DMS53 treated with DMSO at 0.1 percent for 48 hours (cell line): Measurements from ENCODE around the gene GP2.

ENCODE experiments used
- DNase-seq: peaks from one replicate; lab custom pipeline; 2025; ENCODE audit not compliant: unreplicated experiment; lab: John Stamatoyannopoulos, UW

GP2 gene

DNA sequence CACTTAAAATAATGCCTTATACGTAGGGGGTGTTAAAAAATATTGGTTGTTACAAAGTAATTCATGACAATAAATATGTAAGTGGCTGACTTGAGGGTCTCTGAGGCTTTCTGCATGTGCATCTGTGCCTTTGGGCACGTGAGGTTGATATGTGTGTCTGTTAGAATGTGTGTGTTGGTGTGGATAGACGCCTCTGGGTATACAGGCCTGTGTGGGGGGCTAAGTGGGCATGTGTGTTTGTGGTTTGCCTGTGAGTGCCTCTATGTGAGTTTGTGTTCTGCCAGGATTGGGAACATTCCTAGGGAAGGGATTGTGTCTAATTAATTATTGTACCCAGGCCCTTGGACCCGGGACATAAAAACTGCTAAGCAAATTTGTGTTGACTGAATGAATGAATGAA is 19.0 kb downstream of the GP2 start:
- no peak for DNase-seq

DNA sequence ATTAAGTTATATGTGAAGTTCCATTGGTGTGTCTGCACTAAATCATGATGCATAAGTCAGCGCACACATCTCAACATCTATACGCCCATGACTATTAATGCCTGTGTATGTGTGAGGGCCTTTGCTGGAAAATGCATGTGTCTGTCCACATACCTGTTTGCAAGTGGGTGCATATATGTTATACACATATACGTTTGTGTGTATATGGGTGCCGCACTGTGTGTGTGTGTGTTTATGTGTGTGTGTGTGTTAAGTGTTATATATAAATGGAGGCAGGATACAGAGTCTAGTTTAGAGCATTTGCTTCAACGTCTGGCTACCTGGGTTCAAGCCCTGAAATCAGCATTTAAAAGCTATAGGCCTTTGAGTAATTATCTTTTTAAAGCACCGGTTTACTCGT is 19.5 kb downstream of the GP2 start:
- DNase-seq, result no peak

DNA sequence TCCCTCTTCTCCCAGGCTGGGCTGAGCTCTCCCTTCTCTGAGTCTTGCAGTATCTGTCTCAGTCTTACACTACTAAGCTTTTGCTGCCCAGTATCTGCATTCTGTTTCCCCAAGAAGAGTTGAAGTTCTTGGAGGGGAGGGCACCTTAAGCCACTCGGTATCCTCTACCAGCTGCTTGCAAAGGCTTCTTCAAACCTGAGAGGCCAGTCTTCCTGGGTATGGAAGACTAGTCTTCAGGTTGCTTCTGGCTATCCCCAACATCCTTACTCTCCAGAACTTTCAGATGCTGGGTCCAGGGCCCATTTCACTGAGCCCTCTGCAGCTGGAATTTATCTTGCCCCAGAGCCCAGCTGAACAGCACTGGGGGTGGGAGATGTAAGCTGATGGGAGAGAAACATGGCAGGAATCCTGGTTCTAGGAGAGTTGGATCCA is 20.1 kb downstream of the GP2 start:
- no peak for DNase-seq

DNA sequence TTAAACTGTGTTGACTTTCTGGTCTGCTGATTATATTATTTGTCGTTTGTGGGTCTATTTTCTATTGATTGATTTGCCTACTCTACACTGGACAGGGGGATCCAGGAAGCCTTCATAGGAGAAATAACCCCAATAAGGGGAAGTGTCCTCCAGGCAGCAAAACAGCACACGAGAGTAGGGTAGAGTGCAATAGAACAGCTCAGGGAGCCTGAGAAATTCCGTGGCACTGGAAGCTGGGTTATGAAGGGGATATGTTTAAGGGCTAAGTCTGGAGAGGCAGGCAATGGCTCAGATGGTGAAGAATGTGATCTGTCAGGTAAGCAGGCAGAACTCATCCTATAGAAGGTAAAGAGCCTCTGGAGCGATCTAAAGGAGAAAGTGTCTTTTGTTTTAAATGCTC is 20.9 kb downstream of the GP2 start:
- no peak for DNase-seq

DNA sequence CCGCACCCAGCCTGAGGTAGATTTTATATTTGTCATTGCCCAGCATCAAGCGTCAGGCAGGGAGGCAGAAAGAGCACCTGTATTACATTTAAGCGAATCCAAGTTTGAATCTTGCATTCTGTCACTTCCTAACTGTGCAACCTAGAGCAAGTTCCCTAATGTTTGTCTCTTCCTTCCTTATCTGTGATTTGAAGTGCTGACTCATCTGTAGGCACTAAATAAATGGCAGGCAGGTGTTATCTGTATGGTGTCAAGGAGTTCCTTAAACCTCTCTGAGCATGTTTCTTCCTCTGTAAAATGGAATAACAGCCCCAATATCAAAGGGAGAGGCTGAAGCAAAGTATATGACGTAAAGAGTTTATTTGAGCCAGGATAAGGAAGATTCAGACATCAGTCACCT is 24.3 kb downstream of the GP2 start:
- peak; percentile 2 for DNase-seq

DNA sequence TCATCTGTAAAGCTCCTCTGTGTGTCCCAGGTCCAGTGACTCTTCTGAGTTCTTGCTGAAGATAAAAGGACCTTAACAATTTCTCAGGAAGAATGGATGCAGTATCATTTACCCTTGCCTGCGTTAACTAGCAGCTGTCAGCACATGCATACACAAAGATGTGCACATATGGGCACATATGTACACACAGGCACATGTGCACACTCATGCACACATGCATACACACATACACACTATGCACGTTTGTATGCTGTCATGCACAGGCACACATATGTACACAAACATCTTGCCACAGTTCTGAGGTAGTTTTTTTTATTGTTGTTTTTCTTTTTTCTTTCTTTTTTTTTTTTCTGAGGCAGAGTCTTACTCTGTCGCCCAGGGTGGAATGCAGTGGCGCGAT is 24.9 kb downstream of the GP2 start:
- no peak for DNase-seq

DNA sequence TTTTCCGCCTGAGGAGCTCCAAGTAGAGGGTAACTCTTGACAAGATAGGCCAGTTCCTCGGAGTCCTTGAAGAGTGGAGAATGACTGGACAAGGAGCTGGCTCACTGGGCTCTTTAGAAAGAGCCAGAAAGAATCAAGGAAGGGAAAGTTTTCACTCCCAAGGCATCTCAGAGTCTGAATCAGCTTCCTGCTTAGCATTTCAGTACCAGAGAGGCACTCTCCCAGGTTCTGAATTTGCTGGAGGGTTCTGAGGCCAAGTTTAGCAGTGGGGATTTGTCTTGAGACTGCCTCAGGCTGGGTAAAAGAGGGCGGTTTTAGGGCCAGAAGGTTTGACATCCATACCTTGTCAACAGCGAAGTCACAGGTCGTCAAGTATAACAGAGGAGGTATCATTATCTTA is 25.5 kb downstream of the GP2 start:
- no peak for DNase-seq

DNA sequence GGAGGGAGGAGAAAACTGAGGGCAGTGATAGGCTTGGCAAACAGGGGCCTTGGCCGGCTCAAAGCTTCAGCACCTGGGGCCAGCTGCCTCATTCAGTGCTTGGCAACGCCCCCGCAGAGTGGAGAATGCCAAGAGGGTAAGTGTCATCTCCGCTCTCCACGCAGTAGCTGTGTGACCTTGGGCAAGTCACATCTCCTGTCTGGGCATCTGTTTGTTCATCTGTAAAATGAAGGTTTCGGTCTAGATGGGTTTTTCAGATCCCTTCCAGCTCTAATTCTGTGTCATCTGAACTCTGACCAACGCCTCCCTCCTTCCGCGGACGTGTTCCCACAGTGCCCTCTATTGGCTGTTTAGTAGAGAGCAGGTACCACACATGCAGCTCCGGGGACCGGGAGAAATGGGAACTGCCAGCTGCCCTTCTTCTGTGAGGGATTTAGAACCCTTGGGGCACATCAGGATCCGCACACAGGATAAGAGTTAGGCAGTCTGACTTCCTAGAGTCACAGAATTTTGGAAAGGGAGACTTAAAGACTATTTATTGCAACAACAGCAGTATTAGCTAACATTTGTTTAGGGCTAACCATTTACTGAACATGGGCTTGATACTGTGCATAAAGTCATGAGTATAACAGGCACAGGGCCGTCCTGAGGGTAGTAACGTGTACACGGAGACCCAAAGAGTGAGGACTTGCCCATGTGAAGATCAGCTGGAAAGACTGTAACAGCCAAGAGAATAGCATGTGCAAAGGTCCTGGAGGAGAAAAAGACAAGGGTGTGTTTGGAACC is 26.8 kb downstream of the GP2 start:
- peak; percentile 32 for DNase-seq

DNA sequence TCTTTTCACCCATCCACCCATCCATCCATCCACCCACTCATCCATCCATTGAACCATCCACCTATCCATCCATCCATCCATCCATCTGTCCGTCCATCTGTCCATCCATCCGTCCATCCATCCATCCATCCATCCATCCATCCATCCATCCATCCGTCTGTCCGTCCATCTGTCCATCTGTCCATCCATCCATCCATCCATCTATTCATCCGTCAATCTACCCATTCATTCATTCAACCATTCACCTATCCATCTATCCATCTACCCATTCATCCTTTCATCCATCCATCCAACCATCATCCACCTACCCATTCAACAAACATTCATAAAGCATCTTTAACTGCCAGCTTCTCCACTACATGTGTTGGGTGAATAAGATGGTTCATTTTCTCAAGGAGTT is 28.9 kb downstream of the GP2 start:
- DNase-seq, result no peak

DNA sequence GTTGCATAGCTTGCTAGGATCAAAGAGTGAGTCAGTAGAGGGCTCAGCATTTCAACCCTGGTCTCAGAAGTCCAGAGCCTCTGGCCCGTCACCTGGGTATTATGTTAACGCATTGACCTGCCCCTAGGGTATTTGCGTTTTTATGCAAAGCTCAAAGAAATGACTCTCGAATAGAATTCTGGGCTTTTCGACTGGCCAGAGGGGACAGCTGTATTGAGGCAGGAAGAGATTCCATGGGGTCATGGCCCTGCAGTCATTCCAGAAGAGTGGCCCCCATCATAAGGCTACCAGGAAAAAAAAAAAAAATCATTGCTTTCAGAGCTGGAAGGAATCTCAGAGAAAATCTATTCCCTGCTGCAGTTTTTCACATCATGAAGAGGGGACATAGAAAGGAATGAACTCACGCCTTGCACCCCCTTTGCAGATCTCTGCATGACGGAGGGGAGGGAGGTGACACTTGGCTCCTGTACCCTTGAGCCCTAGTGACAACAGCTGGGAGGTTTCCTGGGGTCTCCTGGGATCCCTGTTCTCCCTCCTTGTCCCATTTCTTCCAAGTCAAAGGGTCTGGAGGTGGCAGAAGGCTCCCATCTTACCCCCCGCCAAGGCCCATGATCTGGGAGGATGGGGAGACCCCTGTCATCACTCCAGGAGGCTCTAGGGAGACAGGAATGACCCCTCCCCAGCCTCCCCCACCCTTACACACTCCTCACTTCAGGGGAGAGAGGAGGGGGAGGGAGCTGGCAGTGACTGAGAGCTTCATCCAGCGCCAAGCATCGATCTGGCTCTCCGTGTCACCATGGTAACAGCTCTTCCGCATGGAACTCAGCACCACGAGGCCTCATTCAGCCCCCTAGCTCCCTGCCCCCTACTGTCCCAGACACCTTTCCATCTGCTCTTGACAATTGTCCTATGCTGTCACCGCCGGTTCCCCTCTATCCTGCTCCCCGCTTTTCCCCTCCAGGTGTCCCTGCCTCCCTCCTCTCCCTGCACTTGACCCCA is 35.8 kb downstream of the GP2 start:
- DNase-seq, result no peak

DNA sequence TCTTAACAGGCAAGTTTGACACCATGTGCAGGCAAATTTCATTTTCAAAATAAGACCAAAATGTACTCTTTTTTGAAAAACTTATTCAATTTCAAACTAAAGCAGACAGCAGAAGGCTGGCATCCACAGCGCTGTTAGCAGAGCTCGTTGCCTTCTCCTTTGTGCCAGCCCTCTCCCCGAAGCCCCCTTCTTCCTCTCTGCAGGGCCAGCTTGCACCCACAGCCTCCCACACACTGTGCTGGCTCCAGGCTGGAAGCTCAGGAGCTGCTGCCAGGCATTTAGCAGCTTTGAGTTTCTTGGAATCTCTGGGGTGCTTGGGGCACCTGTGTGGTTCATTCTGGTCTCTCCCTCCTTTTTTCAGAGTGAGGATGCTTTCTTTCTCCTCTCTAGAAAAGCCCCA is 37.7 kb downstream of the GP2 start:
- DNase-seq, result no peak

DNA sequence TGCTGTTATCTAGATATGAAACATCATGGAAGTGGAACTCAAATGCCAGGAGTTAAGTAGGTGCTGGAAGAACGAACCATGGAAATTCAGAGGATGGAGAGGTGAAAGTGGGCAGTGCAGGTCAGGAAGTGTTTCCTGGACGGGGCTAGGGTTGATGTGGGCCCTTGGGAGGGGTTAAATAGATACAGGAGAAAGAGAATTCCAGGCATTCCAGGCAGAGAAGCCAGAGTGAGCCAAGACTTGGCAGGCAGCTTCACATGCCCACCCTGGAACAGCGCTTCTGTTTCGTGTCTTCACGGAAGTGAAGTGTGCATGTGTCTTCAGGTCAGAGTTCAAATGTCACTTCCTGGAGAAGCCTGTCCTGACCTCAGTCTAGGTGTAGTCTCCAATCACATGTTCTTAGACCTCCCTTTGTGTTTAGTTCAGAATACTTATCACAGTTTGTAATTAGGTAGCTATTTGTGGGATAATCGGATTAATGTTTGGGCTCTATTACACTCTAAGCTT is 41.3 kb downstream of the GP2 start:
- no peak for DNase-seq

DNA sequence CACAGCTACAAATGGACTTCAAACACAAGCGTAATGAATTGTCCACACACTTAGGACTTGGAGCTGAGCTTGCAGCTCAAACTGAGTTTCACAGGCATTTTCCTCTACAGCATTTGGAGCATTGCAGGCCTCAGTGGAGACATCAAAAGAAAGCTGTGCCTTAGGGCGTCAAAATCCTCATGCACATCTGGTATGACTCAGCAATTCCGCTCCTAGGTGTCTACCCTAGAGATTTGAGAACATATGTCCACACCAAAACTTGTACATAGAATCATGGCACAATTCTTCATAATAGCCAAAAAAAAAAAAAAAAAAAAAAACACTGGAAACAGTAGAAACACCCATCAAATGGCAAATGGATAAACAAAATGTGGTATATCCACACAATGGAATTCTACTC is 47.1 kb downstream of the GP2 start:
- no peak for DNase-seq

DNA sequence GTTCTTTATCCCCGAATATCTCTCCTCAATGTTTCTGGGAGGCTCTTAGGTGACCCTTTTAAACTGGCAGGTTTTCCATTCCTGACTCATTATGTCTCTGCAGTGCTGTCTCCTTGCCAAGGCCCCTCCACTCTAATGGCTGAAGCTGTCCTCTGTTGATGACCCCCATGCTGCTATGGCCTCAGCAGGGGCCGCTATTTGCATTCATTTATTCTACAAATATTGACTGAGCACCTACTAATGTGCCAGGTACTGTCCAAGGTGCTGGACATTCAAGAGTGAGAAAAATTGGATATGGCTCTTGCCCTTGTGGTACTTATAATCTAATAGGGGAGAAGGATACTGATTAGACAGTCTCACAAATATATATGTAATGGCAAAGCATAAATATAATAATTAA is 55.4 kb downstream of the GP2 start:
- no peak for DNase-seq

DNA sequence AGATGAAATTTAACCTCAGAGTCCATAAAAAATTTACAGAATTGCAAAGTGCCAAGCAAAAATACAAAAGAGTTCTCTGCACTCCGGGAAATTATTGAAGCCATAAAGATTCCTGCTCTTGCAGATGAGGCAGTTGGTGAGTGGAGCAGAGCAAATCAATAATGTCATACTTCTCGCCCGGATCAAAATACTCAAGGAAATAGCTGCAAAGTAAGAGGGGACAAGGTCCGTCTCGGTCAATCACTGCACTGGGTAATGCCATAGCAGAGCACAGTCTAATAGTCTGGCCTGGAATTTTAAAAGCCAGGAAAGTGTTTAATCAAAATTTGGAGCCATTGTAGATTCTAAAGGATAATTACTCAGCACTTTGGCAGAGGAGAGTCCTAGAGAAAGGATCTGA is 58.9 kb downstream of the GP2 start:
- DNase-seq, result no peak

DNA sequence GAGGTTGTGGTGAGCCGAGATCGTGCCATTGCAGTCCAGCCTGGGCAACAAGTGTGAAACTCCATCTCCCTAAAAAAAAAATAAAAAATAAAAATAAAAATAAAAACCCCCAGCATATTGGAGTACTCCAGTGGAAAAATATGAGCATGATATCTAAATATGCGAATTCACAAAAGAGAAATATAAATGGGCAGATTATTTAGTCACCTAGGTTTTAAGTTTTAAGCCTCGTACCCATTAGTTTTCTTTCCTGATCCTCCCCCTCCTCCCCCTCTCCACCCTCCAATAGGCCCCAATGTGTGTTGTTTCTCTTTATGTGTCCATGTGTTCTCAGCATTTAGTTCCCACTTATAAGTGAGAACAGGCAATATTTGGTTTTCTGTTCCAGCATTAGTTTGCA is 62.3 kb downstream of the GP2 start:
- no peak for DNase-seq

DNA sequence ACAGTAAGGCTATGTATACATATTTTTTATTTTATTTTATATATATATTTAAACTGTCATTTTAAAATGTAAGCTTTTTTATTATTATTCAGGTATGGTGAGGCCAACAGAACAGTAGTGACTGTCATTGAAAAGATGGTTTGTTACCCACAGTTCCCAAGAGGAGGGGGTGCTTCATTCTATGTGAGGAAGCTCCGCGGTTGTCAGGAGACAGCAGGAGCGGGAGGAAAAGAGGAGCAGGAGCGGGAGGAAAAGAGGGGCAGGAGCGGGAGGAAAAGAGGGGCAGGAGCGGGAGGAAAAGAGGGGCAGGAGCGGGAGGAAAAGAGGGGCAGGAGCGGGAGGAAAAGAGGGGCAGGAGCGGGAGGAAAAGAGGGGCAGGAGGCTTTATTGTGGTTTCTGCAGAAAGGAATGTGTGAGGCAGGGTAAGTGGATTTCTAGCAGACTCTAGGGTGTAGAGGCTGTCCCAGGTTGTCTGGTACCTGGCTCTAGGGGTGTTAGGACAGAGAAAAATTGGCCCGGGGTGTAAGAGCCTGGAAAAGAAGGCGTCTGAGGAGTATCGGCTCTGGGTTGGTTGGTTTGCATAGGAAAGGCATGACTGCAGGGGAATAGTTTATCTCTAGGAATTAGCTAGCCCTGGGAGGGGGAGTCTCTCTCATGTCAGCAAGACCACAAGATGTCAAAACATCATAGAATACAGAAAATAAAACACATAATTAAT is 64.0 kb downstream of the GP2 start:
- DNase-seq, result no peak

DNA sequence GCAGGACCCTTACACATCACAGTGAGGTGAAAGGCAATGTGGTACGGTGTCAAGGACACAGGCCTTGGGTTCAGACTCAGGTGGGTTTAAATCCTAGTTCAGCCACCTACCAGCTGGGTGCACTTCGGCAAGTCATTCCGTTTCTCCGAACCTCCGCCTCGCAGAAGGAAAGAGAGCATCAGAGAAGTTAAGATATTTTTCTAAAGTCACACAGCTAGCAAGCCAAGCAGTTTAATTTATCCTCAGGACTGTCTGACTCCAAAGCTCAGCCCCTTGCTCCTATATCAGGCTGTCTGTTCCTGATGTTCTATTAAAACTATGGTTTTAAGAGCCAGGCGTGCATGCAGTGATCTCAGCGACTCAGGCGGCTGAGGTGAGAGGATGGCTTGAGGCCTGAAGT is 65.1 kb downstream of the GP2 start:
- DNase-seq, result no peak

DNA sequence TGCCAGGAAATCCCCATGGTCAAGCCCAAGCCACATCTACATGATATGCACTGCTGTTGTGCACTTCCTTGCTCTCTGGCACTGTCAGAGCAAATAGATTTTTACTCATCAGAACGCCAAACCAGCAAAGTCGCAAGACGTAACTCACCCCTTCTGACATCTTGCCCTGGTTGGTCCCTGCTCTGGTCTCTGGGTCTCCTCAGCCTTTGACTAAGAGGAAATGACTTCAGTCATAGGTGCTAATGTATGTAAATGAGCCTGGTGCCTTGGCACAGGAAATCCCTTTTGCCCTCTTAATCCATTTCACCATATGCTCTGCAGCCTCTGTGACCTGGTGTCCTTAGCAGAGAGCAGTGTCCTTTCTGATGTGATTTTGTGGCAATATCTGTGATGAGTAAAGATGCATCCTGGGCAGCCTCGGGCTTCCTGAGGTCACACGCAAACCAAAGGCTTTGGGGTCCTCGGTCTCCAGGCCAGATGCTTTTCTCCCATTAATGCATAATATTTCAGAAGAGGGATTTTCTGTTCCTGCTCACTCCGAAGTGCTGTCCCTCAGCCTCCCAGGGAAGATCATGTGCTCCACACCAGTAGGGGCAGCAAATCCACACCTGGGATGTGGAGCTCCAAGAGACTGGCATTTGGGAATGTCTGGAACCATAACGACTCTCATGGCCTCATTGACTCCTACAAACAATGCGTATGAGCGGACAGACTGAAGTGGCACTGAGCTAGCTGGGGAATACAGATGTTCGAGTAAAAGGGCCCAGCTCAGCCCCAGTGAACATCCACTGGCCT is 66.9 kb downstream of the GP2 start:
- no peak for DNase-seq
